DMS53 treated with DMSO at 0.1 percent for 48 hours (cell line): Measurements from ENCODE around the gene HSD11B2.

Experiments used
- DNase-seq: peaks from one replicate; lab custom pipeline; 2025; ENCODE audit not compliant: unreplicated experiment; lab: John Stamatoyannopoulos, UW

Gene HSD11B2

DNA sequence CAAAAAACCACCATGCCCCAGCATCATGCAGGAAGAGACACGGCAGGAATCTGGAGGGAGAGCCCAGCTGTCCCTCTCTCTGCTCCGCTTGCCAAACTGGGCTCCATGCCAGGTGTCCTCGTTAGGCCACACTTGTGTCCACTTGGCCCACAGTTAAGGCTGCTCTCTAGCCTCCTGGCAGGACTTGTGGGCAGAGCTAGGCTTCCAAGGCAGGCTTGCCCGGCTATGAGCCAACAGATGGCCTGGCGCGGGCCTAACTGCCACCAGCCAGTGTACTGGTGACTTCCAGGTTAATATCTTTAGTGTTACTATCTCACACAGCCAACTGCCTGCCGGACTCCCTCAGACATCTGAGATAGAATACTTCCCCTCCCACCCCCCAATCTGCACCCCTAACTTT is 39.4 kb downstream of the HSD11B2 start:
- DNase-seq = peak; percentile 69

DNA sequence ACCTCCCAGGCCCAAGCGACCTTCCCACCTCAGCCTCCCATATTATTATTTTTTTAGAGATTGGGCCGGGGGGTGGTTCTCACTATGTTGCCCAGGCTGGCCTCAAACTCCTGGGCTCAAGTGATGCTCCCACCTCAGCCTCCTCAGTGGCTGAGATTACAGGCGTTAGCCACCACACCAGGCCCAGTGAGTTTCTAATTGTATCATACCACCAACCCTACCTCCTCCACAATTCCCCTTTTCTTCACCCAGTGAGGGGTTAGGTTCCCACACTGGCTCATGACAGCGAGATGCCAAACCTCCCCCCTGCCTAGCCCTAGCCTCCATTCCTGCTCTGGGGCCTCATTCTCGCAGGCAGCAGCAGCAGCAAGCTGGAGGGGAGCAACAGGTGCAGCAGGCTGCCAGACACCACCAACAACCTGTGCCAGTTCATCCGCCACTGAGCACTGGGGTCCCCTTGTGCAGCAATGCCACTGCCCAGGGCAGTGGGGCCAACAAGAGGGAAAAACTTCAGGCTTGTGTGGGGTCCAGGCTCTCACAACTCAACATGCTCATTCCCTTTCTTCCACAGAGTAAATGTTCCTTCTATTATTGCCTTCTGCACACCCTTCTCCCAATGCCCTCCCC is 41.0 kb downstream of the HSD11B2 start:
- DNase-seq = no peak

DNA sequence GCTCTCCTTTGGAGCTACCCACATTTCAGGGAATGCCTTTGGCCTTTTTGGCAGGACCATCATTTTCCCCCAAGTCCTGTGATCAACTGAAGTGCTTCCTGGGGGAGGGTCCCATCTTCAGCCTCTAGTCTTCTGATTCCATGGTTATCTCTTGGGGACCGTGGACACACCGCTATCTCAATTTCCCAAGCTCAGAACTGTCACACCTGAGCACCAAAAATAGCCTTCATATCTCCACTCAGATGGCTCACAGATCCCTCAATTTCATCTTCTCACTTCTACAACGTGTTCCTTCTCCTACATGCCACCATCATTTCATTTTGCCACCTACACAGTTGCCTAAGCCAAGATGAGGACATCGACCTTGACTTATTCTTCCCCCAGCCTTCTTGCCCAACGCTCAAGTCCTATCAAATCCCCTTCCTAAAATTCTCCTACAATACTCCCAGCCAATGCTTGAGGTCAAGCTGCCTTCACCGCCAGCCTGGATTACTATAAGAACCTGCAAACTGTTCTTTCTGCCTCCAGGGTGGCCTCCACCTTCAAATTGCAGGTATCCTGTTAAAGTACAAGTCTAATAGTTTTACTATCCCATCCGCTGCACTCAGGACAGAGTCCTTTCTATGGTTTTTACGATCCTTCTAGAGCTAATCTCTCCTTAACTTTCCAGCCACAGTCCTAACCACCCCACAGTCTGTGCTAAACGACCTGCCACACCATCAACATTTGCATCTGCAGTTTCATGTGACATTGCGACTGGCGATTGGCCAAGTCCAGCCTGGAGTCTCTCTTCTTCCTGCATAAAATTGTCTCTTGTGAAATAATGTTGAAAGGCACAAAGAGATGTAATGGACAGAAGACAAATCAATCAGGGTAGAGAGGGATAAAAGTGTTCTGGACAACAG is 43.9 kb downstream of the HSD11B2 start:
- no peak for DNase-seq

DNA sequence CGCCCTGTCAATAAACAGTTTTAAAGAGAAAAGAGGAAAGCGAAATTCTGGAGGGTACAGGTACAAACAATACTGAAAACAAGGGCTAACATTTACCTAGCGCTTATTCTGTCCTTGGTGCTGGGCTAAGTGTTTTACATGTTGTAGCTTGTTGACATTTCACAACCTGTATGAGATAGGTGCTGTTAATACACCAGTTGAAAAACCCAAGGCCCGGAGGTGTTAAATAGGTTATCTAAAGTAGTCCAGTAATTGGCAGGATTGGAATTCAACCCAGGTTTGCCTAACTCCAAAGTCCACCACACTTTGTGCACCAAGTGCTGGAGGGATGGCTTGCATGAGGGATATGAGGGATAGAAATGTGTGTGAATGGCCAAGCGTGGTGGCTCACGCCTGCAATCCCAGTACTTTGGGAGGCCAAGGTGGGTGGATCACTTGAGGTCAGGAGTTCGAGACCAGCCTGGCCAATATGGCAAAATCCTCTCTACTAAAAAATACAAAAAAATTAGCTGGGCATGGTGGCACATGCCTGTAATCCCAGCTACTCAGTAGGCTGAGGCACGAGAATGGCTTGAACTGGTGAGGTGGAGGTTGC is 47.1 kb downstream of the HSD11B2 start:
- no peak for DNase-seq

DNA sequence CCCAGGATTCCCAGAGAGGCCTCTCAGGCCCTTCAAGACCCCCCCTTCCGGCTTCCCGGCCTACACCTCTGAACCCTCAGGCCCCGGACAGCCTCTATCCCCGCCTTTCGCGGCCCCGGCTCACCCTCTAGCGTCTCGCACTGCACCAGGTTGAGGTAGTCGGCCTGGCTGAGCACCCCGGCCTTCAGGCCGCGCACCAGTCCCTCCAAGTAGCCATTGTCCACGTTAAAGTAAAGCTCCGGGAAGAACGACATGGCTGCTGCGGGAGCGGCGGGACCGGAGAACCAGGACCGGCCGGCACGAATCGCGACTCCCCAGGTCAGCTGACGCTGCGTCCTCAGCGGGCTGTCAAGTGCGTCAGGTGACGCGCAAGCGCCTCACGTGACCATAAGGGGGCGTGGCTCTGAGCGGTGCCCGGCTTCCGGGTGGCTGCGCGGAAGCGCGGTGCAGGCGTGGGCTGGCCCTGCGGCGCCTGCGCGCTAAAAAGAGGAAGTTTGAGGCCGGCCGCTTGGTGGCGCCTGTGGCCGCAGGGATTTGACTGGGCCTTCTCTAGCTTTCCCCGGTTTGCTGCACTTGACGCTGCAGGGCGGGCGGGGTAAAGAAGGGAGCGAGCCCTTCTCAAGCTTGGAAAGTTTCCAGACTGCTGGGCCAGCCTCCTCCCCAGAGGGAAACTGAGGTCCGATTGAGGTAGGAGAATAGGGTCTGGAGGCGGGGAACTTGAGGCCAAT is 50.1 kb downstream of the HSD11B2 start, which contains the start of gene ATP6V0D1:
TSS of gene ATP6V0D1 (minus strand) at position 325 of the 728 bp plus-strand sequence. CDS start at position 254, 71 bp downstream.
- DNase-seq = peak; percentile 87

DNA sequence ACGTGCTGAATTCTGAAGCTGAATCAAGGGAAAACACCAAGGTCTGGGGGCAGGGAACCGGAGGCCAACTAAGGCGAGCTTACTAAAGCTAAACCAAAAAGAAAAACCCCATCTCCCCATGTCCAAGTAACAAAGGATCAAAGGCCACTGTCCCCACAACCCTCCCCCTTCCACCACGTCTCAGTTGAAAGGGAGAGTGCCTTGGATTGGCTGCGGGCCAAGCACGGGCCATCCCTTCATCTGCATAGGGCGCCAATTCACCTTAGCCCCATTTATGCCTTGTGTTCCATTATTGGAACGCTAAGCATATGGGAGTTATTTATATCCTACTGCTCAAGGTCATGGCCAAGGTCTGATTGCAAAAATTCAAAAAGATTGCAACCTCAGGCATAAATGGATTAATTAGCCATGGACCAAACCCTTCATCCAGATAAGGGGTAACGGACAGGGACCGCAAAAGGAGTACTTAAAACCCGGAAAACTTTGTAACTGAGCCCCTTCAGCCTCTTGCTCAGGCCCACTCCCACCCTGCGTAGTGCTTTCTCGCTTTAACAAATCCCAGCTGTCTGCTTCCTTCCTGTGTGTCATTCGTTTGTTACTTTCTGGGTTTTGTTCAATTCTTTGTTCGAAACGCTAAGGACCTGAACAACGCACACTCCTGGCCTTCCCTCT is 50.8 kb downstream of the HSD11B2 start:
- no peak for DNase-seq

DNA sequence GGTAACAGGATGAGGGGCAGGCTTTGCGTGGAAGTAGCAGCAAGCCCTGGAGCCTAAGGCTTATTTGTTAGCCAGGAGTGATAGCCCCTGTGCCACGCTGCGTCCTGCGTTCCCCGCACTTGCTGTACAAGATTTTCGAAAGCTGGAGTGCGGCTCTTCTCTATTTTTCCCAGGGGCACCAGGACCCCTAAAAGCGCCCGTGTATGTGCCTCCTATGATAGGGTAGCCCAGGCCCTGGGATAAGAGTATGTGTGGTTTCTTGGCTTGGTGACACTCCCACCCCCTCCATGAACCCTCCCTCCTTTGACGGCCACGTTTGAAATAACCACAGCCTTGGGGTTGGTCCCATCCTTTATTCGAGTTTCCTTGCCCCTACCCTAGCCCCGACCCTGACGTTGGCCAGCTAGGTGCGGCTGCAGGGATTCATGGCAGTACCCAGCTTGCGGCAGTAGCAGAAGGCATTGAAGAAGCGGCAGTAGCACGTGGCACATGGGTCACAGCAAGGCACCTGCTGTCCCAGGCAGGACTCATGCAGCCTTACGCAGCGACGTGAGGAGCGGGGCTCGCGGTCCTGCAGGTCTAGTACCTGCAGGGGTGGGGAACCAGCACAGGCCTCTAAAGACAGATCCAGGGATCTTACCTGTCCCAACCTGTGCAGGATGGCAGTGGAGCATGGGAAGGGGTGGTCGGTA is 51.5 kb downstream of the HSD11B2 start:
- DNase-seq = no peak

DNA sequence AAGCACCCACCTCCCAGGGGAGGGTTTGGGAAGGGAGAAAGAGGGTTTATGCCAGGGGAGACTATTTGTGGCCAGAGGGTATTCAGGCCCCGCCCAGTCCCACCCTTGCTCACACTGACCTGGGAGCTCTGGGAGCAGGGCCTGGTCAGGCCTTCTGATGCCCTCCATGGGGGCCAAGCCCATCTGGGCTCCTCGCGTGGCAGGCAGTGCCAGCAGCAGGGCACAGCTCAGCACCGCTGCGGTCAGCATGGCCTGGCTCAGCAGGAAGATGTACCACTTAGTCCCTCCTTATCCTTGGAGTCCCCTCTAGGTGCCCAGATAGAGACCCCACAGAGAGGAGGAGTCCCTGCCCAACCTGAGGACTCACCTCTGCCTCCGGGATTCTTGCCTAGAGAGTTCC is 52.2 kb downstream of the HSD11B2 start, which contains the start of gene AGRP:
TSS of gene AGRP (minus strand) at position 398 of the 400 bp plus-strand sequence. CDS start at position 249, 149 bp downstream.
- no peak for DNase-seq

DNA sequence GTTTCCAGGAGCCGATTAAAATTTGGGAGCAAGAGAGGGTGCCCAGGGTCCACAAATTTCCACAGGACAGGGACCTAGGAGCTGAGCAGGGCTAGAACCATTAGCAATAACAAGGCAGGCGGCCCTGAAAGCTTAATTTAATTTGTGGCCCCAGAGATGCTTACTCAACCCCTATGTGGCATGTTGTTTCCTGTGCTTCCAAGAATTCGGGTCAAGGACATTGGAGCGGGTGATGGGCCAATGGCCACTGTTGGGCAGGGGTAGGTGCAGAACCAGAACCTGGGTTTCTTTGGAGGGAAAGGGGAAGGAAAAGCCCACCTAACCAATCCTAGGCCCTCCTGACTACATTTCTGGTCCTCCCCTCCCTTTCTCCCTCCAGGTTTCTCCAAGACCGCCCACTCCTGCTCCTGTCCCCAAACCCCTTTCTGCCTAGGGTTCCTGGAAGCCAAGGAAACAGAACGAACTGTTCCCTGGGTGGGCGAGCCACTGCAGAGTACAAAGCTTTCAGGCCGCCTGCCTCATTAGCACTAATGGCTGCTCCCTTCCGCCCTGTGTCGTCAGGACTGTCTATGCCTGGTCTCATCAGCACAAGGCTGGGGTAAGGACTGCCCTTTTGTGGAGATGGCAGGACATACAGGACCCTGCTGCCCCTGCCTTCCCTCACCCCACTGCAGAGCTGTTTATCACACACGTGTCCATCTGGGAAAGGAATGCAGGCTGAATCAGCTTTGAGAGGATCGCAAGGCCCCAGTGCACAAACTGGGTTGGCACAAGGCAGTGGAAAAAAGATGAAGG is 53.0 kb downstream of the HSD11B2 start:
- DNase-seq = no peak

DNA sequence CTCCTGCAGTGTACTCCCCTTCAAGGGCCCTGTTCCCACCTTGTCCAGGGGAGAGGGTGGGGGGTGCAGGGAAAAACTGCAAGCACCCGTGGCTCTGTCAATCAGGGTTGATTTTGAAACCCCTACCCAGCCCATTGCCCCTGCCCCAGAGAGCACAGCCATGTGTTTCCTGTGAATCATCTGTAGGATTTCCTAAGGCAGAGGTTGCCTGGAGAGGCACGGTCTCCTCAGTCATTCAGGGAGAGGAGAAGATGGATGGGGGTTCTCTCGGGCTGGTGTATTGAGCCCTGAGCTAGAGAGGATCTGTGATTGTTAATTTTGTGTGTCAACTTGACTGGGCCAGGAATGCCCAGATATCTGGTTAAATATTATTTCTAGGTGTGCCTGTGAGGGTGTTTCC is 55.9 kb downstream of the HSD11B2 start:
- DNase-seq = no peak
